CD4-positive, alpha-beta T cell treated with Interferon alpha-2 for 1 hour (primary cell): ENCODE measurements around the gene STK31.
"Not testable (repeated sequence)": the region's sequence is repeated elsewhere in the genome, so short reads cannot be mapped to it uniquely, and the experiment has no call there.

Source experiments
- DNase-seq, 2 donors: peaks; one replicate each; pipeline ENCODE4 v3.0.0-alpha.2; 2020 to 2022

Gene STK31

GRCh38 chr7:23710000-23710399 lies at the start of gene STK31:
Gene STK31, plus strand, starts transcription at chr7:23710219. Its CDS starts 67 bp downstream, at chr7:23710286.
- DNase-seq = no peak

DNA sequence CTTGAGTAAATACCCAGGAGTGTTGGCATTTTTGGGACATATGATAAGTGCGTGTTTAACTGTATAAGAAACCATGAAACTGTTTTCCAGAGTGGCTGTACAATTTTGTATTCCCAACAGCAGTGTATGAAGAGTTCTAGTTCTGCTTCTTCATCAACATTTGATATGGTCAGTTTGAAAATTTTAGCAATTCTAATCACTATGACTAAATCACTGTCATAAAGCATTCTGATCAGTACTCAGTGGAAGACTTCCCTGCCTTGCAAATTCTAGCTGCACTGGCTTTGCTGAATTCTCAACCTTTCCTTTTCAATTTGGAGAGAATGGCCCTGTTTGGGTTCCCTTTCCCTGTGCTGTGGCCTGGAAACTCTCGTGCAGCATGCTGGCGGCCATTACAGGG lies 48.6 kb upstream of the STK31 start:
- no peak for DNase-seq

DNA sequence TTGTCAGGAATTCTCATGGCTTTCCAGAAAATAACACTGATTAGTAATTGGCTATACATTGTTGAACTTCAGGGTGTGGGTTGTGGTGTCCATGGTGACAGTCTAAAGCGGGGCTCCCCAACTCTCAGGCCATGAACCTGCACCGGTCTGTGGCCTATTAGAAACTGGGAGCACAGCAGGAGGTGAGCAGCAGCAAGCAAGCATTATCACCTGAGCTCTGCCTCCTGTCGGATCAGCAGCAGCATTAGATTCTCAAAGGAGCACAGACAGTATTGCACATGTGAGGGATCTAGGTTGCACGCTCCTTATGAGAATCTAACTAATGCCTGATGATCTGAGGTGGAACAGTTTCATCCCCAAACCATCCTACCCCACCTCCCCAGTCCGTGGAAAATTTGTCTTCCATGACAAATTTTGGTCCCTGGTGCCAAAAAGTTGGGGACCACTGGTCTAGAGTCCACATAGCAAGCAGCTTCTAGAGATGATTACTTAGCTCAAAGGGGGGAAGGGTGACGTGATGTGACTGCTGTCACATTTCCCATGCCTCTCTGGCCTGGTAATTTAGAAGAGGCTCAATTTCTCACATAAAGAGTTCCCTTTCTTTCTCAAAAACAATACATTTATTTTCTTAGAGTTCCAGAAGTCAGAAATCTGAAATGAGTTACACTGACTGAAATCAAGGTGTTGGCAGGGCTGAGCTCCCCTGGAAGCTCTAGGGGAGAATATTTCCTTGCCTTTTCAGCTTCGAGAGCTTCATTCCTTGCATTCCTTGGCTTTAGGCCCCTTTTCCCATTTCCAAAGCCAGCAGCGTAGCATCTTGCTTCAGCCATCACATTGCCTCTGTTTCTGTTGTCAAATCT lies 47.7 kb upstream of the STK31 start:
- DNase-seq = no peak

- no peak for DNase-seq
Observed at GRCh38 chr7:23662984-23663313, 47.1 kb upstream of the STK31 start.

DNA sequence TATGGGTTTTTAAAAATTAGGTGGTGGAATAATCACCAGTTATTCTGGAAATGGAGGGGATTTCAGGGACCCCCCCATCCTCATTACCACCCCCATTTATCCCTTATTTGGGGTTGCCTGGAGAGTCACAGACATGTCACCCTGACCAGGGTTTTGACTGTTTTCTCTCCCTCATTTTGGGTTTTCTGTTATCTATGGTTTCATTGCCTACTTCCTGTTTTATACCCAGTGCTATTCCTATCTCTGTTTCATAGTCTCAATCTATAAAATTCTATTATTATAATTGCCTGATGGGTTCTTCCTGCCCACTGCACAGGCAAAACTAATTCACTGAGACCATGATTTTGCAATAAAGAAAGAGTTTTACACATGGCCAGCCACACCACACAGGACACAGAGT lies 45.9 kb upstream of the STK31 start:
- DNase-seq = no peak

DNA sequence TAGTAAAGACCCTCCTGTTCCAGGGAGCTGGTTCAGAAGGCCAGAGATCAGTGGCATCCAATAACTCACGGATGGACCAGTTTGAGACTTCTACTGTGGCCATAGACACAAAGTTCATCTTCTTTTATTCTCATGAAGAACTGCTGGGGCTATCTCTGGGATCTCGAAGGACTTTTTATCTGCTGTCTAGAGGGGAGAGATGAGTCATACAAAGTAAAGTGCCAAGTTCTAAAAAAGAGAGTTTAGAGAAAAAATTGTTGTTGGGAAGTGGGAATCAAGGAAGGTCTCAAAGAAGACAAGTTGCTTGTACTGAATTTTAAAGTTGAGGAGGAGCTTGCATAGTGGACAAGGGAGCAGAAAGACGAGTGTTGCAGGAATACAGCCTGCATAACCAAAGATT lies 38.0 kb upstream of the STK31 start:
- no peak for DNase-seq

GRCh38 chr7:23679898-23680413 lies 30.1 kb upstream of the STK31 start, which contains the start of gene FAM221A:
Gene FAM221A, plus strand, starts transcription at chr7:23680199. Its CDS starts 20 bp downstream, at chr7:23680219.
- peak; percentile 72 to 86 for DNase-seq

DNA sequence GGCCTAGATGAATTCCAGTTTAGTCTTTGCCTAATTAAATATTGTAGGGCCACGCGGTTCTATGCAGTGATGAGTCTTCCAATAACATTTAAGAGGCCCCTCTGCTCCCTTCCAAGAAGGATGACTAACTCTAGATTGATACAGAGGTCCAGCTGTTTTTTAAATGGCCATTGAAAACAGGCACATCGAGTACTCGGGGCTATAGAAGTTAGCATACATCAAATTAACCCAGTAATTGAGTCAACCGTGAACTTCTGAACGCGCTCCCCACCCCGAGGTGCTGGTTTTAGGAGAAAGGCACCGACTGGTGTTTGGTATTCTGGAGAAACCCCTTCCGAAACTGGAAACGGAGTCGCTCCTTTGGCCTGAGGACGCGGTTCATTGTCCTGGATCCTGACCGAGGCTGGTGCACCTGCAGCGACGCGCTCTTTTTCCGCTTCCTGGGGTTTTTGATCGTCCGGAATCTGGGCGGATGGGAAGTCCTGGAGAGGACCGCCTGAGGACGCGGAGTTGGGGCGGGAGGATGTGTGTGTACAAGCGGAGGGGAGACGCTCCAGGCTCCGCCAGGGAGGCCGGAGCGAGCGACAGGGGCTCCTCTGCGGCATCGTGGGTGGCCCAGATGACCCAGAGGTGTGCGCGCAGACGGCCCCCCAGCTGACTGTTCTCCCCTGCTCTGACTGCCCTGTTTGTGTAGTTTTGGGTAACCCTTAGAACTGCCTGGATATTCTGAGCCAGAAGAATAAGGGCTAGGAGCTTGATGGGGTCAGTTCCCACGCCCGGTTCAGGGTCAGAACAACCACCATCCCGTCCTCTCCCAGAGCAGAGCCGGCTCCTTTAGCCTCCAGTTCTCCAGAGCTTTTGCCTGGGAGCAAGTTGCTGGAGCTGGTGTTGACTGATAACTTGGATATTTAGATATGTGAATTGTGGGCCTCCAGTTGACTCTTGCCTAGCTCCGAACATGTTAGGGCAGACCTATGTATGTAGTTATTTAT lies 29.3 kb upstream of the STK31 start:
- peak; percentile 37 to 58 for DNase-seq

- not testable (repeated sequence) for DNase-seq
Observed at GRCh38 chr7:23684041-23684440, 26.0 kb upstream of the STK31 start.

GRCh38 chr7:23685731-23686130 lies 24.3 kb upstream of the STK31 start:
- DNase-seq = no peak

DNA sequence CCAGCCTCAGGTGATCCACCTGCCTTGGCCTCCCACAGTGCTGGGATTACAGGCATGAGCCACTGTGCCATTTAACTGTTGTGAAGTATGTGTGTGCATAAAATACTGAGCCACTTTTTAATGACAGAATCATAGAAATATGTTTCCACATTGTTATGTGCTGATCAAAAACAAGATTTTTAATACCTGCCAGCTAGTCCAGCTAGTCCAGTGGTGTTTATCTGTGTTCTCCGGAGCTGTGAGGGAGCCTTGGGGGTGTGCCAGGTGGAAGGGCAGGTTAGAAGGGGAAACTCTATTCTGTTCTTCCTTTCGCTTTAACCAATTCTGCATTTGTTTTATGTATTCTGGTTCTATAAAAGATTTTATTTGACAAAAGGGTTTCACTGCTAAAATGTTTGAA lies 23.0 kb upstream of the STK31 start:
- DNase-seq = no peak

- no peak for DNase-seq
Observed at GRCh38 chr7:23689165-23689564, 20.9 kb upstream of the STK31 start.

- DNase-seq = no peak
Observed at GRCh38 chr7:23691320-23691719, 18.7 kb upstream of the STK31 start.

GRCh38 chr7:23693224-23693623 lies 16.8 kb upstream of the STK31 start:
- no peak for DNase-seq

DNA sequence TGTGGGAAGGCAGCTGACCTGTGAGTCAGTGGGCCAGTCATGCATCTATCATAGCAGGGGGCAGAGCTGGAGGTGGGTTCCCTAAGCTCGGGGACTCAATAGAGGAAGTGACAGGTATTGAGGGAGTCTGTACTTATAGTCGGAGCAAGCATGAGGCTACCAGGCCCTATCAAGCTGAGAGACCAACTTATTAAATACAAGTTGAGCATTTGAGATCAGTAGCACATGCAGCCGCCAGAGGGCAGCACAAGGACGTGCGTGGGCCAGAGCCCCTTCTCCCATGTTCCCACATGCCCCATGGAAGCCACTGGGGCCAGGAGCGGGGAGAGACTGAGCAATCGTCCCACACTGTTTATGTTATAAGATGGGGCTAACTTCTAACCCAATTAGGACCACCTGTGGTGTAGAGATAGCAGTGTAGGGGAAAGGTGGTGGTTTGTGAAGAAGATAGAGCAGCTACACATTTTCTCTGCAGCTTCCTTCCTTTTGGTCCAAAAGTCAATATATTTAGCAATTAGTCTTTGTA lies 13.0 kb upstream of the STK31 start:
- peak; percentile 46 to 54 for DNase-seq

GRCh38 chr7:23698822-23699221 lies 11.2 kb upstream of the STK31 start:
- DNase-seq = no peak

DNA sequence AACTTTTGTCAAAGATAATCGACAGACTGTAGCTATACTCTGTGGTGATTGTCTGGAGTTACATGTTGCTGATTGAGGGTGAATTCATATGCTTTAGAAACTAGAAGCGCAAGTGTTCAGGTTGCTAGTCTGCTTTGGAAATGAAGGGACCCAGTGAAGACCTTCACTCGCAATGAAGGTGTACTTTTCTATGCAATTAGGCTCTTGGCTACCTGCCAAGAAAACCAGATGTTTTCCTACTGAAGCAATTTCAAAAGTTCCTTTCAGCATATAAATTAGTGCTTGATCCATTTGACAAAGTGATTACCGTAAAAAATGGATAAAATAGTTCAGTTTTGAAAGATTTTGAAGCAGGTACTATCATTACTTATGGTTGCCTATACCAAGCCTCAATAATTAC lies 10.0 kb upstream of the STK31 start:
- DNase-seq = no peak

DNA sequence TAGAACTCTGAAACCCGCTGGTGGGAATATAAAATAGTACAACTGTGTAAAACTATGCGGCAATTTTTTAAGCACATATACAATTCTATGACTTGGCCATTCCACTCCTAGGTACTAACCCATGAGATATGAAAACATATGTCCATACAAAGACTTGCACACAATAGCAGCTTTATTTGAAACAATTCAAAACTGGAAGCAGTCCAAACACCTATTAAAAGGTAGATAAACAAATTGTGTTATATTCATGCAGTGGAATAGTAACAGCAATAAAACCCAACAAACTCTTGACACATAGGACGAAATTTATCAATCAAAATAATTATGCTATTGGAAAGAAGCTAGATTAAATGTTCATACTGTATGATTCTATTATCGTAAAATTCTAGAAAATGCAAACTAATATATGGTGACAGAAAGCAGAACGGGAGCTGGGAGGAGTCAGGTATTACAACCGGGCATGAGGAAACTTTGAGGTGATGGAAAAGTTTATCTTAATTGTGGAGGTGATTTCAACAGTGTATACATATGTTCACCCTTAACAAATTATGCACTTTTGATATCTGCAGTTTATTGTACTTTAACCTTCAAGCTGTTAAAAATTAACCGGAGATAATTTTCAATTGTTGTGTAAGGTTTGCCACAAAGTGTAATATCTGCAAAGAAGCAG lies 803 bp upstream of the STK31 start:
- DNase-seq = no peak

DNA sequence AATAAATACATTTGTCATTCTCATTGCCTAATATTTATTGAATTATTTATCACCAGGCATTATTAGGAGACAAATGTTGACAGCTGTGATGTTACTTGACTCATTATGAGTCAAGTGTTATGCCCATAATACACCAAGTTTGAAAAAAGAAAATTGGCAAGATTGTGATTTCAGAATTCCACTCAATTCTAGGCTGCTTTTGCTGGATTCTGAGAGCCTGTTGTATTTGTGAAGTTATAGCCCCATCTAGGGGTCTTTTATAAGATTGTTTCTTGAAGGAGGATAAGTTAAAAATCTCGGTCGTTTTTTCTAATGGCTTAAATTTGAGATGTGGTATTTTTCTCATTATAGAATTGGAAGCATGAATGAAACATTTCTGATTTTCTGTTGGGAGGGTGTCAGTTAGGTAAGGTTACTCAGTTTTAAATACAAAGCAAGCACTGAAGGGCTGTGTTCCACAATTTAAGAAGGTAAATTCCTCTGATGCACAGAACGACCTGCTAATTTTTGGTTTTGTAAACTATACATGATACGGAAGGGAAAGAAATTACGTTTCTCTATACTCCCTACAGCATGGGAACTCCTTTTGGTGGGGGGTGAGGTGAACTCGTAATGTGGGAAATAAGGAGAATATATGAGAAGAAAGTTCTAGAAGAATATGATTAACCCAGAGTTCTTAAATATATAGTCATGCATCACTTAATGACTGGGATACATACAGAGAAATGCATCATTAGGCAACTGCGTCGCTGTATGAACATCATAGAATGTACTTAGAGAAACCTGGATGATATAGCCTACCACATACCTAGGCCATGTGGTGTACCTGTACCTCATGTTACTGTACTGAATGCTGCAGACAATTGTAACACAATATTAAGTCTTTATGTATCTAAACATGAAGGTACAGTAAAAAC lies 2.6 kb downstream of the STK31 start:
- DNase-seq = peak in 1 of 2 donors; percentile 58

- no peak for DNase-seq
Observed at GRCh38 chr7:23713285-23714149, 3.5 kb downstream of the STK31 start.

DNA sequence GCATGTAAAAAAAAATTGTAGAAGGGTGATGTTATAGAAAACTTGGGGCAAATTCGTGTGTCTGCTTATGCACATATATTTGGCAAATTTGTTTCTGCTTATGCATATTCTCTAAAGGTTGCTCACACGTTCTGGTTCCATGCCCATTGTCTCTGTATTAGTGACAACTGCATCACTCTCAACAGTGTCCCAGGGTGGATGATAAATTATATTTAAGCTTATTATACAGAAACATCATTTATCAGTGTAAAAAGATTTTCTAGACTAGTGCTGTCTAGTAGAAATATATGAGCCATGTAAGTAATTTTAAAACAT lies 4.1 kb downstream of the STK31 start:
- DNase-seq = no peak
